HG02938 (cell line): ENCODE results near the gene GK2.

ENCODE experiments used
- ATAC-seq: cut with Tn5 transposase; IDR thresholded peaks from one replicate; pipeline ENCODE4 v1.9.1; 2021; ENCODE audit warnings: mild to moderate bottlenecking, moderate library complexity; ENCODE audit not compliant: unreplicated experiment

GK2 gene

DNA sequence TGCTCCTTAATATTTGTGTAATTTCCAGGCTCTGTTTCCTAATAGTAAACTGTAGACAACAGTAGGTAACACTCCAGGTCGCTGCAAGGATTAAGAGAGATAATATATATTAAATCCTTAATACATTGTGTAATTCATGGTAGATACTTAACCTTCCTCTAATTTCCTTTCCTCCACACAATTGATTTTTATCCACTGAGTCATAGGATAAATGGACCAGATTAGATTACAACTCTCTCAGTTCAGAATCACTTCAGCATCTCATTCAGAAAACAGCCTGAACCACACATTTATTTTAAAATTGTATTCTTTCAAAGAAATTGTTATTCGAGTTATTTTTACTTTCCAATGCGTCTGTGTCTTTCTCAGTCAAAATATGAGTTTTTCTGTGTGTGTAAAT is 17.1 kb downstream of the GK2 start:
- ATAC-seq: no peak

DNA sequence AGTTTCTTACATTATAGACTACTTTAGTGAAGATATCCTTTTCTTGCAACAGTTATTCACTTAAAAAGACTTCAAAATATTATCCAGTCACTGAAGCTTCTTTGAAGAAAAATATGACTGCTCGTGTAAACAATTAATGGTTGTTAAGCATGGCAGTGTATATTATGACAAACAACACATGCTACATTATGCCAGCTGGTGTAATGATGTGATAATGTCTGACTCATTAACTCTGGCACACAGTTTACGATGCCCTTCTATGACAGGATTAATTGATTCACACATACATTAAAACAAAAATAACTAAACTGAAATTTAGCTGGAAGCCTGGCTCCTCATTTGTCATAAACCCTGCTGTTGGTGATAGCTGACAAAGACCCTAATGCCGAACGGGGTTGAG is 22.4 kb downstream of the GK2 start:
- no peak for ATAC-seq

DNA sequence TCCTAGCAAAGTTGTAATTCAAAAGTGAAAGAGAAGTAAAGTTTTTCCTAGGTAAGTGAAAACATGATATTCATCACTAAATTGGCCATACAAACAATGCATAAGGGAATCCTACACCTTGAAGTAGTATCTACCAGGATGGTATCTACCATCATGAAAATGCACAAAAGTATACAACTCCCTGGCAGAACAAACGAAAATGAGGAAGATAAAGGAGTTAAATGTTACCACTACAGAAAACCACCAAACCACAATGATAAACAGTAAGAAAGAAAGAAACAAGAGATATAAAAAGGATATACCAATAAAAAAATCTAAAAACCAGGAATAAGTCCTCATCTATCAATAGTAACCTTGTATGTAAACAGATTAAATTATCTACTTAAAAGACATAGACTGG is 26.9 kb downstream of the GK2 start:
- no peak for ATAC-seq

DNA sequence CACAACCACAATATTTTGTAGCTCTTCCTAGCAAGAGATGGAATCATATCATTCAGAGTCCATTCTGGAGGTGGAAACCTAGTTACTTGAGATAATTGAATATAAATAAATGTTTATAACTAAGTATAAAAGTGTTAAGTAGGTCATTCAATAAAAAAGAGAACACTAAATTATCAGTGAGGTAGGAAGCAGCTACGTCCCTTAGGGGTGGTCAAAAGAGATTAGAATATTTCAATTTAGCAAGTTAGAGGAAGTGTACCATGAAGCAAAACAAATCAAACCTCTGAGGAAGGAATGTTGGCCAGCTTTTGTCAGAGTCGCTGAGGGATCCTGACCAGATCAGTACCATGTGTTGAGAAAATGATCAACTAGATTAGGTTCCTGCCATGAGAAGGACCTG is 38.0 kb downstream of the GK2 start:
- ATAC-seq: no peak

DNA sequence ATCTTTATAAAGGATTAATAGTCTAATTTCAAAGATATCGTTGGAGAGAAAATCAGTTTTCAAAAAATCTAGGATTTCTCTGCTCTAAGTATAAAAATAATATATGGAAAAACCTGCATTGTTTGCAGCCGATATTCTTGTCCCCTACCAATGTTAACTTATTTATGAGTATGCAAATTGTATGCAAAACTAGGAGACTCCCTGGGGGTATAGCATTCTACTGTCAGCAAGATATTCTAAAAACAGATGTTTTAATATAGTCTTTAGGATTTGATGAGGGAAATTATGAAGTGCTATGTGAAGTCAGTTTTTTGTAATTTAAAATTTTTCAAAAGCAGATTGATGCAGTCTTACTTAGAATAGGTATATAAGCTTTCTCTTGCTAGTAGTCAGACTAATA is 40.9 kb downstream of the GK2 start:
- ATAC-seq: no peak

DNA sequence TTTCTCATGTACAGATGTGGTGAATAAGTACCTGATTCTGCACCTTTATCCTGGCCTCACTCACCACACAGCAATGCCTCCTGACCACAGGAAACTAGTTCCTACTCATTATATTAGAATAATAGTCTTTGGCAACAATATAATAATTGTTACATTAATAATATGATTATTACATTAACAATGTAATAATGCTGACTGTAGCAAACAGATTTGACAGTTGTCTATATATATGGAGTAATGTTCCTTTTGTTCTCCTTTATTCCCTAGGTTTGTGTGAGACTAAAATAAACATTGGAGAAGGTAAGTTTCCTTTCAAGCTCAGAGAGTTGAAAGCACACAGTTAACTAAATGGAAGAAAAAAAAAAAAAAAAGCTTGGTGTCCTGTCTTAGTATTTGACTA is 41.6 kb downstream of the GK2 start:
- no peak for ATAC-seq

DNA sequence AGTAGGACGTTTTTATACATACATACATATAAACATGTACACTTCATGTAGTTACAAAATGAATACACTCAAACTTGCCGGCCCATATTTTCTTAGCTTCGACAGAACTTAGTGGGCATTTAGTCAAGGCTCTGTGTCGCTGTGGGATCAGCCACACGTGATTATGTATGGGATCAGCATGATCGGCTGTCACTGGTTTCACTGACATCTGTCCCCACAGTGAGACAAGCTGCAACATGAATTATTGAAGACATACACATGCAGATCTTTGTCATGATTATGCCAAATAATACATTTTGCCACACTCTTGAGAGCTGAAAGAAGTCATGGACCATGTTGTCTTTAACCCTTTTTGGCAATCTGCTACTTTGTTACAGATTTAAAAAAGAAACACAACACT is 44.0 kb downstream of the GK2 start:
- ATAC-seq: no peak

DNA sequence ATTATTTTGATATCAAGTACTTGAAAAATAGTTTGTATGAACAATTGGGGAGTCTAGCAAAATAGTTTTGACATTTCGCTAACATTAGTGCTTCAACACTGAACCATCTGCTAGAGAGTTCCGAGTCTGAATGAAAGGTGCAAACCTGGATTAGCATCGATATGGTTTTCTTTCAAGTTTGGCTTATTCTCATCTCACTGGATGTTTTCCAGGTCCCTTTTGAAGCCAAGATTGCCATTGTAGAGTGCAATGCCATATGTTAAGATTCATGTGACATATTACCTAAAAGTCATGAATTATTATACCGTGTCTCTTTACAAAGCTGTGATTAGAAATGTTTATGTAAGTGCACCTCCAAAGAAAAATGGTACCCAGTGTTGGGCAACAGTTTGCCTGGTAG is 45.4 kb downstream of the GK2 start:
- no peak for ATAC-seq

DNA sequence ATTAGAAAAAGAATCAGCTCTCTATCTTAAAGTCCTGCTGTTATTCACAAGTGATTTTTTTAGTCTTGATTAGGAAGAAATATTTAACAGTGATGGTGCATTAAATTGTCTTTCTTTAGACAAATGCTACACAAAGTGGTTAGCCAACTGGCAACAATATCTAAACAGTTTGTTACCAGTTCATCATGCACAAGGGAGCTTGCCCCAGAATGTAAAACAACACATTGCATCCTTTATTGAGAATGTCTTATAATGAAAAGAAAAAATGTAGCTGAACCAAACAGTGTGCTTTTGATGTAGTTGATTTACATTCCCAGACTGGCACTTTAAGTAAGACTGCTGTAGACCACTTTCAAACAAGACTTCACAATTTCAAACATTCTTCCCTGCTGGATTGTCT is 48.0 kb downstream of the GK2 start:
- no peak for ATAC-seq

DNA sequence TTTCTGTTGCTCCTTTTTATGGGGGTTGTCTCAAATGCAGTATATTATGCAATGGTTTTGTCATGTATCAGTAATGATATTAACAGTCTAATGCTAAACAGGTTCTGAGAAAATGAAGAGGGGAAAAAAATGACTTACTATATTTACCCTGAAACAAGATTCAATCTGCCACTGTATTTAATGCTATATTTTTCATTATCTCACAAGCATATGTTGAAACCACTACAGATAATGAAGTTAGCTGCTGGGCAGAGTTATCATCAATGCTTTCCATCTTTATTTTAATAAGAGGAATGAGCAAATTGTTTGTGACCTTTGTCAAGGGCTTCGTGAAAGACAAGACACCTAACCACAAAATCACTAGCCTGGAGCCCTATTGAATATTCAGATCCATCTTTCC is 49.6 kb downstream of the GK2 start:
- no peak for ATAC-seq

DNA sequence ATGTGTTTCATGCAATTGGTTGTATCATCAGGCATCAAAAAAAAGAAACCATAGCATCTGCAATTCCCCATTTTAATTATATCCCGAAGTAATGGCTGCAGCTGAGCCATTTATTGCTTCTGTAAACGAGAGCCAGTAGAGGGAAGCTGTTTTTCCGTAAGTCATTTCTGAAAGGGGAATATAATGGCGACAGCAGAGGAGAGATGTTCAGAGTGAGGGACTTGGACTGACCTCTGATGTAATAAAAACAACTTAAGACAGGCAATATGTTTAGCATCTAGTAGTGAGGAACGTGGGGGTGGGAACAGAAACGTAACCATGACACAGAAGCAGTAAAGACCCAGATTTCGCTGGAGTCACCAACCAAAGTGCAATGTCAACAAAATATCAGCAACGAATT is 50.7 kb downstream of the GK2 start:
- no peak for ATAC-seq
